HS-5 (cell line): ENCODE measurements around the gene ACTN2.
"Not testable (repeated sequence)": the region's sequence is repeated elsewhere in the genome, so short reads cannot be mapped to it uniquely, and the experiment has no call there.

Source experiments
- DNase-seq: peaks from one replicate; pipeline ENCODE4 v3.0.0-alpha.2; 2012; ENCODE audit warnings: low read depth

The ACTN2 gene

GRCh38 chr1:236685917-236686814, at the start of gene ACTN2:
Gene ACTN2 (plus strand): TSS chr1:236686499. CDS start chr1:236686674, 175 bp downstream.
- no peak for DNase-seq

GRCh38 chr1:236638945-236639344, 47.4 kb upstream of the ACTN2 start:
- no peak for DNase-seq

GRCh38 chr1:236639686-236640085, 46.6 kb upstream of the ACTN2 start:
- DNase-seq: no peak

- no peak for DNase-seq
These were observed 43.5 kb upstream of the ACTN2 start for GRCh38 chr1:236642763-236643162.

- DNase-seq: no peak
These were observed 41.2 kb upstream of the ACTN2 start for GRCh38 chr1:236645016-236645680.

GRCh38 chr1:236654511-236654910, 31.8 kb upstream of the ACTN2 start:
- DNase-seq: no peak

- no peak for DNase-seq
These were observed 31.3 kb upstream of the ACTN2 start for GRCh38 chr1:236654957-236655356.

- DNase-seq: no peak
These were observed 28.9 kb upstream of the ACTN2 start for GRCh38 chr1:236657398-236657797.

- no peak for DNase-seq
These were observed 26.3 kb upstream of the ACTN2 start for GRCh38 chr1:236659792-236660587.

GRCh38 chr1:236663934-236664333, 22.4 kb upstream of the ACTN2 start:
- peak; percentile 83 for DNase-seq

GRCh38 chr1:236668909-236669308, 17.4 kb upstream of the ACTN2 start:
- DNase-seq: not testable (repeated sequence)

- no peak for DNase-seq
These were observed 16.2 kb upstream of the ACTN2 start for GRCh38 chr1:236670060-236670459.

GRCh38 chr1:236673289-236673919, 12.9 kb upstream of the ACTN2 start:
- no peak for DNase-seq

- no peak for DNase-seq
These were observed 8.6 kb upstream of the ACTN2 start for GRCh38 chr1:236677641-236678235.

- DNase-seq: no peak
These were observed 5.1 kb upstream of the ACTN2 start for GRCh38 chr1:236681219-236681618.

- no peak for DNase-seq
These were observed 938 bp upstream of the ACTN2 start for GRCh38 chr1:236685205-236685916.

GRCh38 chr1:236686815-236687160, 489 bp downstream of the ACTN2 start:
- DNase-seq: no peak

- DNase-seq: no peak
These were observed 974 bp downstream of the ACTN2 start for GRCh38 chr1:236687273-236687672.

GRCh38 chr1:236688705-236689104, 2.4 kb downstream of the ACTN2 start:
- no peak for DNase-seq

- no peak for DNase-seq
These were observed 3.6 kb downstream of the ACTN2 start for GRCh38 chr1:236689713-236690569.
